A673 (cell line): ENCODE measurements around the gene HAPLN1. TPM values are rescaled to one million over a fixed set of nuclear protein-coding genes. Genes with fewer than 3 reads are reported as not detected.

ENCODE experiments used
- BruUV-seq: library from RNA; stranded (reverse); fragments of 400-500 nt; replicated peaks from 2 replicates; lab custom pipeline; 2021; lab: Mats Ljungman, UMichigan
- CTCF ChIA-PET: fragments of 300-600 bp; sonication (Branson Sonifier 250); formaldehyde crosslinking; loops from one replicate; lab custom pipeline; 2022; ENCODE audit warnings: antibody characterized with exemption; lab: Charles Lee
- POLR2A ChIA-PET: fragments of 300-600 bp; sonication (Branson Sonifier 250); formaldehyde crosslinking; loops from one replicate; lab custom pipeline; 2022; ENCODE audit warnings: antibody characterized with exemption; ENCODE audit not compliant: low non-redundant PET; lab: Charles Lee
- DNase-seq: peaks from one replicate; pipeline ENCODE4 v3.0.0-alpha.2; 2015; ENCODE audit warnings: low spot score
- H3K27ac ChIP-seq: fragments of 200-600 bp; sonication (generic); 2 replicates; pipeline ENCODE4 v1.5.1; 2016; ENCODE audit warnings: mixed run types, low read depth, mild to moderate bottlenecking, mixed read lengths, antibody characterized with exemption, low read length; ENCODE audit not compliant: poor library complexity, severe bottlenecking
- H3K27me3 ChIP-seq: fragments of 200-600 bp; sonication (generic); replicated peaks from 2 replicates; pipeline ENCODE4 v1.6.1; 2017; ENCODE audit warnings: mixed run types, low read depth, mild to moderate bottlenecking, mixed read lengths, antibody characterized with exemption, low read length; ENCODE audit not compliant: insufficient read depth, poor library complexity
- H3K36me3 ChIP-seq: fragments of 200-600 bp; sonication (generic); 2 replicates; pipeline ENCODE4 v1.6.1; 2016; ENCODE audit warnings: mixed run types, mild to moderate bottlenecking, mixed read lengths, antibody characterized with exemption, low read length; ENCODE audit not compliant: insufficient read depth, poor library complexity, severe bottlenecking
- H3K4me1 ChIP-seq: fragments of 200-600 bp; sonication (generic); 2 replicates; pipeline ENCODE4 v1.6.1; 2017; ENCODE audit warnings: mixed run types, mild to moderate bottlenecking, mixed read lengths, antibody characterized with exemption, low read length; ENCODE audit not compliant: insufficient read depth, poor library complexity, severe bottlenecking
- H3K4me3 ChIP-seq: fragments of 200-600 bp; sonication (generic); 2 replicates; pipeline ENCODE4 v1.5.1; 2016; ENCODE audit warnings: low read depth, mixed run types, mild to moderate bottlenecking, mixed read lengths, low read length; ENCODE audit not compliant: poor library complexity, severe bottlenecking
- H3K9me3 ChIP-seq: fragments of 200-600 bp; sonication (generic); 2 replicates; pipeline ENCODE4 v1.6.1; 2016; ENCODE audit warnings: mixed run types, low read depth, mild to moderate bottlenecking, mixed read lengths, antibody characterized with exemption, low read length; ENCODE audit not compliant: poor library complexity, severe bottlenecking
- EZH2 ChIP-seq: fragments of 200-600 bp; sonication (generic); IDR thresholded peaks from 2 replicates; pipeline ENCODE4 v1.6.1; 2017; ENCODE audit warnings: borderline replicate concordance, low read depth, mild to moderate bottlenecking, mixed read lengths, antibody characterized with exemption, low read length; ENCODE audit not compliant: poor library complexity, severe bottlenecking
- intact Hi-C: fragments of 100-400 bp; cut with micrococcal nuclease; formaldehyde crosslinking; loops from one replicate; pipeline ENCODE4 v1.10.0; 2022; ENCODE audit not compliant: unreplicated experiment
- total RNA-seq: library from RNA; stranded (reverse); gene quantifications from 2 replicates; pipeline ENCODE4 v1.2.3, GENCODE V29; 2021
- TF ChIP-seq, protein P1 (sequence below): fragments of 300-800, 200-600 bp; sonication (generic); conservative IDR thresholded peaks from 2 replicates; pipeline ENCODE4 v1.5.1; 2017; ENCODE audit warnings: low read depth, mild to moderate bottlenecking, antibody characterized with exemption, low read length, moderate library complexity, mixed read lengths

The HAPLN1 gene
- total RNA-seq, 1 experiment from 2014 or later = 0.32 TPM

DNA sequence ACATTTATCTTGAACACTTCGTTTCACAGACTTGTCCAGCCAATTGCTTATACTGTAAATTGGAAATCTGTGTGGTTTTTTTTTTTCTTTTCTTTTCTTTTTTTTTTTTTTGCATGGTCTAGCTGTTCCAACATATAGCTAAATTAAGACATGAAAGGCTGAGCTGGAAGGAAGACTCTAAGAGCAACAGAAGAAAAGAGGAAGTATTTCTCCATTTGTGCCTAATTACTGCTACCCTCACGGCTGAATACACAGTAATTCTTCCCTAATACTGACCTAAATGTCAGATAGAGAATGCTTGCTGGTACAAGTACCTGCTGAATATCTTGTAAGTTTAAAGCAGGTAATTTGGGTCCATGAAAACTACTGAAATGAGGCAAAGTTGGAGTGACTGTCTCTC lies 11.0 kb upstream of the HAPLN1 start:
- Histone ChIP-seq H3K4me3 (no peak overlapping the region), H3K36me3 (no peaks in the 10 kb centered on the region), H3K4me1 (no peaks in the 10 kb centered on the region), H3K27ac (no peak overlapping the region), H3K9me3 (no peaks in the 10 kb centered on the region), H3K27me3 (no peaks in the 10 kb centered on the region)
- ChIA-PET CTCF (no interaction called here), POLR2A (no interaction called here)
- no peak for DNase-seq
- BruUV-seq = no TSS peak
- TF ChIP-seq EZH2 = no peak
- TF ChIP-seq, protein P1, sequence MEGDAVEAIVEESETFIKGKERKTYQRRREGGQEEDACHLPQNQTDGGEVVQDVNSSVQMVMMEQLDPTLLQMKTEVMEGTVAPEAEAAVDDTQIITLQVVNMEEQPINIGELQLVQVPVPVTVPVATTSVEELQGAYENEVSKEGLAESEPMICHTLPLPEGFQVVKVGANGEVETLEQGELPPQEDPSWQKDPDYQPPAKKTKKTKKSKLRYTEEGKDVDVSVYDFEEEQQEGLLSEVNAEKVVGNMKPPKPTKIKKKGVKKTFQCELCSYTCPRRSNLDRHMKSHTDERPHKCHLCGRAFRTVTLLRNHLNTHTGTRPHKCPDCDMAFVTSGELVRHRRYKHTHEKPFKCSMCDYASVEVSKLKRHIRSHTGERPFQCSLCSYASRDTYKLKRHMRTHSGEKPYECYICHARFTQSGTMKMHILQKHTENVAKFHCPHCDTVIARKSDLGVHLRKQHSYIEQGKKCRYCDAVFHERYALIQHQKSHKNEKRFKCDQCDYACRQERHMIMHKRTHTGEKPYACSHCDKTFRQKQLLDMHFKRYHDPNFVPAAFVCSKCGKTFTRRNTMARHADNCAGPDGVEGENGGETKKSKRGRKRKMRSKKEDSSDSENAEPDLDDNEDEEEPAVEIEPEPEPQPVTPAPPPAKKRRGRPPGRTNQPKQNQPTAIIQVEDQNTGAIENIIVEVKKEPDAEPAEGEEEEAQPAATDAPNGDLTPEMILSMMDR = no peak
- intact Hi-C loops = no loop called here

DNA sequence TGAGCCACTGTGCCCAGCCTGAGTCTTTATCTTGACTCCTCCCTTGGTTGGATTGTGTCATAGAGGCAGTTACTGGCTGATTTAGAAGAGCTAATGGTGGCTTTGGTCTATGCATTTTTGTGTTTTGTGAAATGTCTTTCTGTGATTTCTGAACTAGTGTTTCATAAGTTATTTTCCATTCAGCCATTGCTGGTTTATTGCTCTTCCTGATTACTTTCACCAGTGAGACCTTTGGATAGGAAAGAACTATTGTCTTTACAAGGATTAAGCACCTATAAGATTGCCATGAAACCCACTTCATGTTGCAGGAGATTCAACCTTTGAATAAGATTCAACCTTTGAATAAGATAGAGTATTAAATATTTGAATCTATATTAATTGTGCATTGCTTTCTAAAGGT lies 8.7 kb upstream of the HAPLN1 start:
- CTCF ChIA-PET = no interaction called here
- Histone ChIP-seq H3K36me3 (no peaks in the 10 kb centered on the region), H3K4me3 (no peak overlapping the region), H3K27me3 (no peaks in the 10 kb centered on the region), H3K4me1 (no peaks in the 10 kb centered on the region), H3K9me3 (no peaks in the 10 kb centered on the region), H3K27ac (no peak overlapping the region)
- POLR2A ChIA-PET = no interaction called here
- intact Hi-C loops = no loop called here
- DNase-seq = no peak
- no peak for TF ChIP-seq EZH2
- TF ChIP-seq, protein P1 = no peak
- BruUV-seq = no TSS peak

DNA sequence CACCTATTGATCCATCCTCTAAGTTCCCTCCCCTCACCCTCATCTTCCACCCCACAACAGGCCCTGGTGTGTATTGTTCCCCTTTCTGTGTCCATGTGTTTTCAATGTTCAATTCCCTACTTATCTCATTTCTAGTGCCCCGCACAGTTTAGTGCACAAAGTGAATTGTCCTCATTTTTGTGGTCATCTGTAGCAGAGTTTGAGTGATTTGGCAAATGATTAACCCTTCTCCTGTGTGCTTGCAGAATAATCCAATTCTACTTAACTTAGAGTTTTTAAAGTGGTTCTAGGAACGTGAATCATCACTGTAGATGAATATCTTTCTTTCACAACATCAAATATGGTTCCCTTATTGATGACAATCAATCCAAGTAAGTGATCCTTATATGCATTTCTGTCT lies 6.3 kb upstream of the HAPLN1 start:
- Histone ChIP-seq H3K9me3 (no peaks in the 10 kb centered on the region), H3K27me3 (no peaks in the 10 kb centered on the region), H3K27ac (no peak overlapping the region), H3K36me3 (no peaks in the 10 kb centered on the region), H3K4me1 (no peaks in the 10 kb centered on the region), H3K4me3 (no peak overlapping the region)
- ChIA-PET POLR2A (no interaction called here), CTCF (no interaction called here)
- no TSS peak for BruUV-seq
- TF ChIP-seq, protein P1 = no peak
- no peak for TF ChIP-seq EZH2
- DNase-seq = no peak
- intact Hi-C loops = no loop called here
